ENCODE measurements around the gene CDK6.

DNA sequence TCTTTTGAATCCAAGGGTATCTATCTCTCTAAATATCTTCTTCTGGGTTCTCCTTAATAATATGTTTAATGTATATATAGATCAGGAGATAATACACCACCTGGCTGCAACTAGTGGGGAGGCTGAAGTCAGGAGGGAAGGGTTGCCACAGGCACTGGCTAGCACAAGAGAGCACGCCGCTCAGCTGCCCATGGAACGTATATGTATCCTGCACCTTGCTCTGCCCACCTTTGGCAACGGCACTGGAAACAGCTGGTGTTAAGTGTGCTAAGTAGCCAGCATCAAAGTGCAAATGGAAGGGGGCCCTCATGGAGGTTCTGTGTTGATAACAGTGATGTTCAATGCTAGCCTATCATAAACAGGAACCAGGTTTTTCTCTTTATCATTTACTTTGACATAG, 196.4 kb downstream of the CDK6 start:
- TF ChIP-seq, protein P1, sequence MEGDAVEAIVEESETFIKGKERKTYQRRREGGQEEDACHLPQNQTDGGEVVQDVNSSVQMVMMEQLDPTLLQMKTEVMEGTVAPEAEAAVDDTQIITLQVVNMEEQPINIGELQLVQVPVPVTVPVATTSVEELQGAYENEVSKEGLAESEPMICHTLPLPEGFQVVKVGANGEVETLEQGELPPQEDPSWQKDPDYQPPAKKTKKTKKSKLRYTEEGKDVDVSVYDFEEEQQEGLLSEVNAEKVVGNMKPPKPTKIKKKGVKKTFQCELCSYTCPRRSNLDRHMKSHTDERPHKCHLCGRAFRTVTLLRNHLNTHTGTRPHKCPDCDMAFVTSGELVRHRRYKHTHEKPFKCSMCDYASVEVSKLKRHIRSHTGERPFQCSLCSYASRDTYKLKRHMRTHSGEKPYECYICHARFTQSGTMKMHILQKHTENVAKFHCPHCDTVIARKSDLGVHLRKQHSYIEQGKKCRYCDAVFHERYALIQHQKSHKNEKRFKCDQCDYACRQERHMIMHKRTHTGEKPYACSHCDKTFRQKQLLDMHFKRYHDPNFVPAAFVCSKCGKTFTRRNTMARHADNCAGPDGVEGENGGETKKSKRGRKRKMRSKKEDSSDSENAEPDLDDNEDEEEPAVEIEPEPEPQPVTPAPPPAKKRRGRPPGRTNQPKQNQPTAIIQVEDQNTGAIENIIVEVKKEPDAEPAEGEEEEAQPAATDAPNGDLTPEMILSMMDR (IDR thresholded peaks at IDR 0.05) = no peak
- TF ChIP-seq POLR2A (IDR thresholded peaks at IDR 0.05; ENCODE audit: low read length) = no peak

Data from A549 (cell line).